SHP77 (cell line): ENCODE results near the gene TMEM187.

Source experiments
- DNase-seq, 2 experiments: peaks; one replicate each; lab custom pipeline; 2025; lab: John Stamatoyannopoulos, UW

Gene TMEM187

DNA sequence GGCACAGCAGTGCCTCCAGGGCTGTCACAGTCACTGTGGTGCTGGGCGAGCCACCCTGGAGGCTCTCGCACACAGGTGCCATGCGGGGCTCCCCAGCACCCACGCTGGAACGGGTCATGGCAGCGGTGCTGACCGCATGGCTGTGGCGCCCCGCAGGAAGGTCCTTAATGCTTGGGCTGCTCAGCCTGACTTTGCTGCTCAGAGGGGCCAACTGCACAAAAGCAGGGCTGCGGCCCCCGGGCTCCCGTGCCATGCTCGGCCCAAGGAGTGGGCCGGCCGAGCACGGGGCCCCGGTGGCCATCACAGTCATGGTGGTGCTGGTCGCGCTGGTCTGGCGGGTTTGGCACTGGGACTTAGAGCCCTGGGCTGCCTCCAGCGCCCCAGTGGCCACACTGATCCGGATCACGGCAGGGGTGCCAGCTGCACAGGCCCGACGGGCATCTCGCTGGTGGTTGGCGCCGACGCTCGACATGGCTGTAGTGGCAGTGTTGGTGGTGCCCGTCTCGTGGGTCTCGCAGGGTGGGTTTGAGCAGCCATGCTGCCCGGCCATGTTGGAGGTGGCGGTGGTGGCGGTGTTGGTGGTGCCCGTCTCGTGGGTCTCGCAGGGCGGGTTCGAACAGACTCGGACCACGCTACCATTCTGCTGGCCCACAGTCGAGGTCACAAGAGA, 17.9 kb upstream of the TMEM187 start:
- no peak for DNase-seq

DNA sequence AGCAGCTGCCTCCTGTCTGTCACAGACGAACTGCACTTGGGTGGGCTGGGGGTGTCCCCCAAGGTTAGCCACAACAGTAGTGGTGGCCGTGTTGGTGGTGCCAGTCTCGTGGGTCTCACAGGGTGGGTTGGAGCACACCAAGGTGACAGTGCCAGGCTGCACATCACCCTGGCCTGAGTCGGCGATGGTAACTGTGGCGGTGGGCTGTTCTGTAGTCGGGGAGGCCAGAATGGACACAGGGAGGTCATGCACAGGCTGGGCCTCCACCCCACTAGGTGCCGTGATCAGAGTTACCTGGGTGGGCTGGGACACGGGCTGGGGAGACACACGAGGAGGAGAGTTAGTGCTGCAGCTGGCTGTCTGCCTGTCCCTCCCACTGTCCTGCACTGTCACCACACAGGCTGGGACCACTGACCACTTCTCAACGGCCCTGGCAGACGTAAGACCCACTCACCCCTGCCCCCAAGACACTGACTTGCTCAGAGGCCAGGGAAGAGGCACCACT, 17.3 kb upstream of the TMEM187 start:
- no peak for DNase-seq

DNA sequence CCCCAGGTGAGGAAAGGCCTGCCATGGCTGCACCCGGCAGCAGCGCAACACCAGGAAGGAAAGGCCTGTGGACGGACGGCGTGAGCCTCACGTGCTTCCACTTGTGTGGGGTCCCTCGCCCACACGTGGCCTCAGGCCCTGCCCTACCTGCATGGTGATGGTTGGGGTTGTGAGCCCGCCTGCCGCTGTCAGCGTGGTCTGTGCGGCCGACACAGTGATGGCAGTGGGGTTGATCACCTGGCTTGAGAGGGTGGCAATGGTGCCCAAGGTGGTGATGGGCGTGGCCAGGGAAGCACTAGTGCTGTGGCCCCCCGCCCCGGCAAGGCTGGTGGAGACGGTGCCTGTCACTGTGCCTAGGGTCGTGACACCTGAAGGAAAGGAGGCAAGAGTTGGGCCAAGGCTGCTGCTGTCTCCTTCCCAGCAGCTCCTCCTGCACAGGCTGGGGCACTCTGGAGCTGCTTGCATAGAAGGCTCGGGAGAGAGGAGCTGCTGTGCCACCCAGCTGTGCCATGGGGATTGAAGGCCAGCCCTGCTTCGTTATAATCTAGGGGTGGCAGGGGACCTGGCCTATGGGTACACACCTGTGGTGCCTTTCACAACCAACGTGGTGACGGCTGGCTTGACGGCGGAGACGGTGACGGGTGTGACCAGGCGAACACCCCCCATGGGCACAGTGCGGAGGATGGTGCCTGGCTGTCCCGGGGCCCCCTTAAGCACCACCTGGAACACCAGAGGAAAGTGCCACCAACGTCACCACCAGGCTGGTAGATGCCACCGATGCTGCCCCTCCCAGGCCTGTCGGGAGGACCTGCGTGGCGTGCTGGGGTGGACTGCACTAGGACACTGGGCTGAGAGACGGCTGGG, 16.3 kb upstream of the TMEM187 start:
- DNase-seq = no peak

DNA sequence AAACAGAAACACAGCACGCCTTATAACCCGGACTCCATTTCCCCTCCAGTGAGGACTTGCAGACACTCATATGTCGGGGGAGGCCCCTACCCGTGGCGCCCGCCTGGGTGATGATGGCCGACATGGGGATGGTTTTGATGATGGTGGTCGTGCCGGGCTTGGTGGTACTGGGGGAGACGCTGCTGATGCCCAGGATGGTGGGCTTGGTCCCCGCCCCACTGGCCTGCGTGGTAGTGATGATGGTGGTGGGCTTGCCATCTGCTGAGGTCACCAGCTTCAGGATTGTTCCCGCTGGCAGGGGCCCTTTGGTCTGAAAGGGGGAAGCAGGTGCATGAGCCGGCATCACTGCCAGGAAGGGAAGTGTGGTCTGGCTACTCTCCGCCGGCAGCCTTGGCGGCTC, 15.3 kb upstream of the TMEM187 start:
- DNase-seq = no peak

DNA sequence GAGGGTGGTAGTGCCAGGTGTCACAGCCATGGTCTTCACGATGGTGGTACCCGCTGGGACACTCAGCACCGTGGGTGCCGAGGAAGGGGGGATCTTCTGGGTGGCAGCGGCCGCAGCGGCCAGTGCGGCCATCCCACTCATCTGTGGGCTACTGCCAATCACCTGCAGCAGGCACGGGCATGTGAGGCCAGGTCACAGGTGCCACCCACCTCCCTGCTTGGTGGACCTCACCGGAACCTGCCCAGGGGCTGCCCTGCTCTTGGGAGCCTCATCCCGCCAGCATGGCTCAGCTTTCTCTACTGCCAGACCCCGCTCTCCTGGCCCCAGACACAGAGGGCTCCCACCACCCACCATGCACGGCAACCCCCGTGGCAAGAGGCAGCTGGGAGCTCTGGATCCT, 13.9 kb upstream of the TMEM187 start:
- DNase-seq = no peak

DNA sequence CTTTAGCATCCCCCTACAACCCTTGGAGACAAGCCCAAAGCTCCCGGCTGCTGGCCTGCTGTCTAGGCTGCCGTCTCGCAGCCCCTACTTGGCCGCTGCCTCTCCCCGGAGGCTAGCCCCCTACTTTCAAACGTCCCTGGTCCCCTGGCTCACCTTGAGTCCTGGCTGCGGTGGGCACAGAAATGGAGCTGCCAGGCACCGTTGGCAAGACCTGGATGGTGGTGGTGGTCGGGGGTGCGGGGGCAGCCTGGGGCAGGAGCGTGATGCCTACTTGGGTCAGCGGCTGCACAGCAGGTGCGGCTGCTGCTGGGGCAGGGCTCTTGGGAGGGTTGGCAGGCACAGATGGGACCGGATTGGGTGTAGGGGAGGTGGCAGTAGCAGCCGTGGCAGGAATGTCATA, 12.9 kb upstream of the TMEM187 start:
- DNase-seq = no peak

DNA sequence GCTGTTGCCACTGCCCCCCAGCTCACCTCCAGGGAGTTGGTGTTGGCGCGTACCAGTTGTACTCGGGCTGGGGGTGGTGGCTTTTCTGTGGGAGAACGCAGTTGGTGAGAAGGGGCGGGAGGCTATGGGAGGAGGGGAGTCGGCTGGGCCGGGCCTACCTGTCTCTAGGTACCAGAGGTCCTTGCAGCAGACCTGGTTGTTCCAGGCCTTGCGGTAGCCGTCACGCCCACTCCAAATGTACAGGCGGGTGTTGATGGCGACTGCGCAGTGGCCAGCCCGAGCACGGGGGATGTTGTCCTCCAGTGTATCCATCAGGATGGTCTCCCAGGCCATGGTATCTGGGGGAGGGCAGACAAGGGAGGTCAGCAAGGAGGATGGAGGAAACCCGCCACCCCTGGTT, 12.5 kb upstream of the TMEM187 start:
- no peak for DNase-seq

DNA sequence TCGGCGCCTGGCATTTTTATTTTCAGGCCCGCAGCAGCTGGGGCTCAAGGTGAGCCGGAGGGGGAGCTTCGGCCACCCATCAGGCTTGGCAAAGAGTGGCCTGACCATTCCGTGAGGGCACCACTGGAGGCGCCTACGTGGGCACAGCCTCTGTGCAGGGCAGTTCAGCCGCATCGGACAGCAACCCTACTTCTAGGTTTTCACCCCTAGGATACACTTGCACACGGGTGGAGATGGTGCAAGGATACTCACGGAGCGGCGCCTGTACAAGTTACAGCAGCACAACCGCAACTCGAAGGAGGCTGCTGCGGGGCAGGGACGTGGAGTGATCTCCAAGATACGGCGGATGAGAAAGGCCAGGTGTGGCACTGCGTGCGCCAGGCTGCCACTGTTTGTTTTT, 11.8 kb upstream of the TMEM187 start:
- DNase-seq = no peak

DNA sequence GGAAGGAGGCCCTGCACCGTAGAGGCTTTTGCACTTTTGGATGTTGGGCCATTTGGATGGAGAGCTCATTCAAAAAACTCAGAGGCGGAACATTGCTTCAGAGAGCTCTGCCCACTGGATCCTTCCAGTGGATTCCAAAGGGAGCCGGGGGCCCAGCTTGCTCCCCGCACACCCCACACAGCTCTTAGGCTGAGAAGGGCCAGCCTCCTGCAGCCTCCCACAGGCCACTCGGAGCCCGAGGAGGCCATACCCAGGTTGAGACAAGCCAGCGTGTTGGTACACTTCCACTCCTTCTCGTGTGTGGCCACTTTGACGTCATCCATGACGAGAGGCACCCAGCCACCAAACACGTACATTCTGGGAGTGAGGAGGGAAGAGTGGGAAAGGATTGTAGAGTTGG, 11.3 kb upstream of the TMEM187 start:
- DNase-seq = no peak

DNA sequence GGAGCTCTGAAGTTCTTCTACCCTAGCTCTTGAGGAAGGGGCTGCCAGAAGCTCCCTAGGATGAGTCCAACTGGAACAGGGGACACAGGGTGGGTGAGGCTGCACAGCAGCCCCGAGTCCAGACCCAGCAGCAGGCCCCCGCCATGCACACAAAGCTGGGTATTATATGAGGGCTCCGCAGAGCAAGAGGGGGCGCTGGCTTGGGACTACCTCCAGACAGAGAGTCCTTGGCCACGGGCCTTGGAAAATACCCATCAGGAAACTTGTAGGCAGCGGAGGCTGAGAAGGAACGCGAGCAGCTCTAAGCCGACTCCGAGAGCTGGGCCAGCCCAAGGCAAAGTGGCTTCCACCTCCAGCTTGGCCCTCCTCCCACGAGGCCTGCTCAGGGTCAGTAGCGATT, 9.0 kb upstream of the TMEM187 start:
- no peak for DNase-seq

DNA sequence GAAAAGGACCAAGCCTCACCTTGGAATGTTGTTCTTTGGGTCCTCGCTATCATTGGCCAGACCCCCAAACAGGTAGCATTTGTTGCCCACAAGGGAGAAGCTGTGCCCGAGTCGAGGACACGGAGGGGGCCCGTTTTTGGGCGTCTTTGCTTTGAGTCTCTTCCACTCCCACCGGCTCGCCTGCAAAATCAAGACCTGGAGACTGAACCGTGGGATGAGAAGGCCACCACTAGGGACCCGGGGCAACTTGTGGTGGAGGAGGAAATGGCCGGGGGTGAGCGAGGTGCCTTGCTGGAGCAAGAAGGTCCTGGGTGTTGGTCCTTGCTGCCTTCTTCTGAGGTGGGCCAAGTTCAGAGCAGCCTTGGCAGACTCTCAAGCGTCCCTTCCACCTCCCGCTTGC, 8.4 kb upstream of the TMEM187 start:
- DNase-seq = no peak

DNA sequence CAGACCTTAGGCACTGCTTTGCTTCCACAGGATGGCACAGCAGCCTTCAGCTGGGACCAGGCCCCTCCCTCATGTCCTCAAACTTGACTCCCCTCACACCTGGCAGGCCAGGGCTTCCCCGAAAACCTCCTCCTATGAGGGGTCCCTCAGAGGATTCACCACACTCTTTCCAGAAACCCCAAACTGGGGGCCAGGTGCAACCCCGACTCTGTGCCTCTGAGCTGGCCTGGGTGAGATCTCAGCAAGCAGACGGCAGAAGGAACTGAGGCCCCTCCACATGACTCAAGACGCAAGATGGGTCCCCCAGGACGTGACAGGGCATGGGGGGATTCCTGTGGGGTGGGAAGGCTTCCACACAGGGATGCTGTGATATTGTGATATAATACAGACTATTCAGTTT, 7.1 kb upstream of the TMEM187 start:
- no peak for DNase-seq

DNA sequence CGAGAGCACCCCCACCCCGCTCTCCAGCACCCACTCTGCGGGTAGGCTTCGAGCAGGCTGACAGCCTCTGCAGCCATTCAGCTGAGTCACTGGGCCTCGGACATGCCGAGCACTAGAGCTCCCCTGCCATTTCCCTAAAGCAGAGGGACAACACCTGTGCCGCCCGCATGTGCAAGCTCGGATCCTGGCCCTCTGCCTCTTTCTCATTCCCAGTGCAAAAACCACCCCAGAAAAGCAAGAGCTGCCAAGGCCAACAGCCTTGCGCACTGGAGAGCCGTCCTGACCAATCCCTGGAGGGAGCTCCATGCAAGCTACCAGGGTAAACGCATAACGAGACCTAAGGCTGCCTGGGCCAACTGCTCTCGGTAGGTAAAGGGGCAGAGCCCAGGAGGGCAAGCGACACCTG, 6.3 kb upstream of the TMEM187 start:
- no peak for DNase-seq

DNA sequence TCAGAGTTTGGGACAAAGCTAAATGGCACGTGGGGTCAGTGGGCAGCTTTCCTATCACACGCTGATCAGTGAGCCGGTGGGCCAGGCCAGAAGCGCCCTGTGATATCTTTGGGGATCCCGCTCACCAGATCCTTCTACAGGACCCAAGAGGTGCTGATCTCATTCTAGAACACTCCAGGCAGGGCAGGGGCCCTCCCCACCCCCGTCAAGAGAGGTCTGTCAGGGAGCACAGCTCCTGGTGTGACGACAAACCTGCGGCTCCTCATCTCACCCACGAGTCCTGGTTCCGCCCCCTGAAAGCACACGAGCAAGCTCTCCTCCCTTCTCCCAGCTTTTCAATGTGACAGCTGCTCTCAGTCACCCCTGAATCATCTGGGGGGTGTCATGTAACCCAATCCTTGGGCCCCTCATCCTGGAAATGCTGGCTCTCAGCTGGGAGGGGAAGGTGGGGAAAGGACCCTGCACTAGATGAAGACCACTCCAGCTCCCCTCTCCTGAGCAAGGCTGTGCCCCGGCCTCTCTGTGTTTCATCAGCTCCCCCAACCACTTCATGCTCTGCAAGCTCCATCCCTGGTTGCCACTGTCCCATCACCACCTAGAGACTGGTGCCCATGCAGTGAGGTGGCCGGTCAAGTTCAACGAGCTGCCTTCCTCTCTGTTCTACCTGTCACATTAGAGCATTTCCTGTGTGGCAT, 5.6 kb upstream of the TMEM187 start:
- DNase-seq = no peak

DNA sequence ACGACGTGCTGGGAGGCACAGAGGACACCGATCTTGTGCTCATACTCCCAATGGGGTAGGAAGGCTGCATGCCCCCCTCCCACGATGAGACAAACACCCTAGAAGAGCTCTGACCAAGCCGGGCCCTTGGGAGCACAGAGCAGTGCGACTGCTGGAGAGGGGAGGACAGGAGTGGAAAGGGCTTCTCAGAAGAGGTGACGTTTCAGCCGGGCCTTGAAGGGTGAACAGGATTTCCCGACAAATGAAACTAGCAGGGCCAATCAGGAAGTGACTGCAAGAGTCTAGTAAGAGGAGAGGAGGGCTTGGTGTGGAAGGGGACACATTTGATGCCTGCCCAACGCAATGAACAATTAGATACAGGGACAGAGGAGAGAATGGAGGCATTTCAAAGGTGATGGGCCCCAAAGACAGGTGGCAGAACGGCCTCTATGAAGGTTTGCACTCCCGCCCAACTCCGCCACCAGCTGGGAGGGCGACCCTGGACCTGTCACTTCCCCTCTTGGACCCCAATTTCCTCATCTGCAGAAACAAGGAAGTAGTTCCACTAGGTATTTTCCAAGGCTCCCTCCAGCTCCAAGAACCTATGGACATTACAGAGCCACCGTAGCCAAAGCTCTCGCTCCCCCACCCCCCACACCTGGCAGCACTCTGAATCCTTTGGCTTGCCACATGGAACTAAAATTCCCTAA, 4.9 kb upstream of the TMEM187 start:
- no peak for DNase-seq

DNA sequence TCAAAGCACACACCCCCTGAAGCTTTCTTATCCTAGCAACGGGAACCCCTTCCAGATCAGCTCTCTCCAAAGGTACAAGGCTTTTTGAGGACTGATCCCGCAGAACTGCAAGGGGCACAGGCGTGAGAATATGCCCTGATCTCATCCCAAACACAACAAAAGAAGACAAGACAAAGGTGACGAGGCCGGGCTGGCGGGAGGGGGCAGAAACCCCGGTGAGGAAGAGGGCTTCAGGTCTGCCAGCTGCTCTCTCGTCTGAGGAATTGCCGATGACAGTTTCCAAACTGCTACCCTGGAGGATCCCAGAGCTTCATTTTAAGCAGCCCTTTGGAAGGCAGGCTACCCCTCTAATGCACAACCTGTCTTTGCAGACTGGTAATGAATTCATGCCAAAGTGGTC, 4.3 kb upstream of the TMEM187 start:
- DNase-seq = no peak

DNA sequence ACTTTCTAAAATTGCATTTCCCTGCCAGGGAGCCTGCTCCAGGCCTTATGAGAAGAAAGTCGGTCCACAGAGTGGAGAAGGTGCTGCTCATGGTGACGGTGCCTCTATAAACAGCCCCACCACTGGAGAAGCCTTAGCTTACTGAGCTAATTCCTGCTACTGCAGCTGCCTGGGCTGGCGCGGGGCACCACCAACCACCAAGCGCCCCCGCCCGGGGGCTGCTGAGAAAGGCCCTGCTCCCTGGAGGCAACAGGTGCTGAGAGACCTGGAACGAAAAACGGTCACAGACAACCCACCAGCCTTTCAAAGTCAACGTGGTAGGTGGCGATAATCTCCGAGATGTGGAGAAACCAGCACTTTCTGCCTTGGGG, 3.8 kb upstream of the TMEM187 start:
- DNase-seq = peak in 1 of 2 experiments; percentile 4

DNA sequence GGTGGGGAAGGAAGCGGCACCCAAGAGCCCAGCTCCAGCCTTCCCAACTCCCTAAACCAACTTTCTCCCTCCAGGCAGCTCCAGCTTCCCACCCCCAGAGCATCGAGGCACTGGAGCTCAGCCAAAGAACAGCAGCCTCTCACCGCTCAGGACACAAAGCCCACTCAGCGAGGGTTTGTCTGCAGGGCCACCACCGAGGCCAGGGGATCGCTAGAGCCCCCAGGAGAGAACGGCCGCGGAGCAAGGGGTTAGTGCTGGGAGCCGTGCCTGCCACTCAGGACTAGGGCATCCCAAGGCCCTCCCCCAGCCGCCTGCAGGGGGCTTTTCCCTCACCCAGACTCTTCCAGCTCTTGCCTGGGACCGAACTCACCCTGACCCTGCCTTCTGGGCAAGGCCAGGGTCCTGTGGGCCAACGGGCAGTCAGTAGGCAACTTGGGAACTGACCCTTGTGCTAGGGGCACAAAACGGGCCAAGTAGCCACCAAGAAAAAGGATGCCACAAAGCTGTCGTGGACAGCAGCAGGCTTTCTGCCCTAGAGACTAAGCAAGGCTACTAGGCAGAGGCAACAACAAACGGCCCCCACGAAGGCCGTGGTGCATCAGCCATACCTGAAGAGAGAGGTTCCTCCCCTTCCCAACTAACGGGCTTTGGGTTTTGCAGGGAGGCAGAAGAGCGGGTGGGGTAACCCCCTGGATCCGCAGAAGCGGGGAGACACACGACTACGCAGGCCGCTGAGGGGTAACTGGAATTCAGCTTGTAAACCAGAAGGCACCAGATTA, 3.2 kb upstream of the TMEM187 start:
- DNase-seq = no peak

DNA sequence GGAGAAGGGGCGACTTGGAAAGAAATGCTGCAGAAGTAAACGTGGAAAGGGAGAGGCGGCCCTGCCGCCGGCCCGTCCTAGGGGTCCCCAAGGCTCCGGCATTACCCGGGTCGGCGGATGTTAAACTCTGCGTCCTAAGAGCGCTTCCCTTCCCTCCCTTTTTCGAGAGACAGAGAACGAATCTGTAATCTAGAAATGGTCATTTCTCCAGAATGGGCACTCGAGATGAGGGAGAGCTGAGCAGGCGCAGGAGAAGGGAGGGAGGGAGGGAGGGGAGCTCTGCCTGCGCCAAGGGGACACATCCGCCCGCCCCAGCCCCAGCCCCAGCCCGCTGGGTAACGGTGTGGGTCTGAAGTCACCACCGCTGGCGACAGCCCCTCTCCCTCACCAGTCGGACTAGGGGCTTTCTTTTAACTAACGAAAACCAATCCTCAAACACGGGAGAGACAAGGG, 2.6 kb upstream of the TMEM187 start:
- DNase-seq = no peak

DNA sequence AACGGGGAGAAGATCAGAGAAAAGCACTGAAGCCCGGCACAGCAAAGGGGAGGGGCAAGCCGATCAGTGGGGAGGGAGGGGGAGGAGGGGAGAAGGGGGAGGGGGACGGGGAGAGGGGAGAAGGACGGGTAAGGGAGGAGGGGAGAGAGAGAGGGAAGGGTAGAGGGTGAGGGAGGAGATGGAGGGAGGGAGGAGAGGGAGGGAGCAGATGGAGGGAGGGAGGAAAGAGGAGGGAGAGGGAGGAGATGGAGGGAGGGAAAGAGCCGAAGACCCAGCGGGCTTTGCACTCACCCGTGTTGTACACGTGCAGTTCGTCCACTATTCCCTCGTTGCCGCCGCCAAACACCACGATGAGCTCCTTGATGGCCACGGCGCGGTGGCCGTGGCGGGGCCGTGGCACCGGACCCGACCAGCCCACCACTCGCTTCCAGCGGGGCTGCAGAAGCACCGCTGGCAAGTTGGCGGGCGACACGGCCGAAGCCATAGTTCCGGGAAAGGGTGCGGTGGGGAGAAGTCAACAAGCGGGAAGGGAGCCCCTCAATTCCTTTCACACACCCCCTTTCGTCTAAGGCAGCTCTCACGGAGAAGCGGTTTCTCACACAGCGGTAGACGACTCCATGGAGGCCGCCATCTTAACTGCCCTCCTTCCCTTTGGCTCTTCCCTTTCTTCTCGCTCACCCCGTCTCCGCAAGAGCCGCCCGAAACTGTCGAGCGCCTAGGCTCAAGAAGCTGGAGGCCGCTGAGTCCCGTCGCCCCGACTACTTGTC, 2.0 kb upstream of the TMEM187 start:
- DNase-seq = peak in 1 of 2 experiments; percentile 19

DNA sequence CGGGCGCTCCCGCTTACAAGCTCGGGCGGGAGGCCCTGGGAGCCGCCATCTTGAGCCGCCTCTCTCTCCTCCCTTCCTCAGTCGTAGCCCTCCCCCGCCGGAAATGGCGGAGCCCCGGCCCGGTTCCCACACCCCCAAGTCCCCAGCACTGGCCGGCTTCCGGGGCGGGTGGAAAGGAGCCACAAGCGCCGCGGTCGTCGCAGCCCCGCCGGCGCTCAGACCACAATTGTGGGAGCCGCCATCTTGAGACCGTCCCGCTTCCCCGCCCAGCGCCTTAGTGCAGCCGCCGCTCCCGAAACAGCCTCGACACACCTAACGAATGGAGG, 1.5 kb upstream of the TMEM187 start:
- DNase-seq = peak; percentile 42 to 46
